ENCODE measurements around the gene HSP90AB1. TPM values are rescaled to one million over a fixed set of nuclear protein-coding genes. Genes with fewer than 3 reads are reported as not detected.

HSP90AB1 gene
- total RNA-seq, 2 donors from 2014 or later, result 716 to 772 TPM

GRCh38 chr6:44202332-44202971 lies 44.4 kb upstream of the HSP90AB1 start:
- Histone ChIP-seq H3K4me3 (no peak overlapping the region), H3K27ac (peak overlapping the region; percentile 13 to 61)
- no peak for DNase-seq (ENCODE audit: low spot score)

GRCh38 chr6:44202972-44203750 lies 43.7 kb upstream of the HSP90AB1 start:
- H3K4me3 ChIP-seq, result no peak overlapping the region
- H3K27ac ChIP-seq, result peak overlapping the region; percentile 13 to 61
- peaks cover 0 to 12% of the 10 kb centered on the region in 2 donors for H3K4me1 ChIP-seq
- no peaks in the 10 kb centered on the region for H3K9me3 ChIP-seq
- DNase-seq (ENCODE audit: low spot score), result no peak
- no peaks in the 10 kb centered on the region for H3K27me3 ChIP-seq
- H3K36me3 ChIP-seq, result no peaks in the 10 kb centered on the region
- no peak for TF ChIP-seq CTCF (IDR thresholded peaks at IDR 0.05)

More at GRCh38 chr6:44202332-44202971, 44.4 kb upstream of the HSP90AB1 start:
- H3K4me1 ChIP-seq, result peaks cover 0 to 12% of the 10 kb centered on the region in 2 donors
- H3K27me3 ChIP-seq, result no peaks in the 10 kb centered on the region
- TF ChIP-seq CTCF (IDR thresholded peaks at IDR 0.05), result no peak
- no peaks in the 10 kb centered on the region for H3K36me3 ChIP-seq
- H3K9me3 ChIP-seq, result no peaks in the 10 kb centered on the region

- H3K9me3 ChIP-seq, result no peaks in the 10 kb centered on the region
- H3K4me3 ChIP-seq, result no peak overlapping the region
- H3K27me3 ChIP-seq, result no peaks in the 10 kb centered on the region
- peaks cover 0 to 12% of the 10 kb centered on the region in 2 donors for H3K4me1 ChIP-seq
- peak overlapping the region in 1 of 2 donors; percentile 61 for H3K27ac ChIP-seq
- H3K36me3 ChIP-seq, result no peaks in the 10 kb centered on the region
- no peak for DNase-seq (ENCODE audit: low spot score)
- TF ChIP-seq CTCF (IDR thresholded peaks at IDR 0.05), result no peak
These were observed 42.9 kb upstream of the HSP90AB1 start for GRCh38 chr6:44203955-44204354.

GRCh38 chr6:44207966-44208365 lies 38.9 kb upstream of the HSP90AB1 start:
- Histone ChIP-seq H3K27ac (no peak overlapping the region), H3K27me3 (no peaks in the 10 kb centered on the region), H3K9me3 (no peaks in the 10 kb centered on the region), H3K4me1 (peaks cover 0 to 4% of the 10 kb centered on the region in 2 donors), H3K36me3 (no peaks in the 10 kb centered on the region), H3K4me3 (no peak overlapping the region)
- no peak for DNase-seq (ENCODE audit: low spot score)
- no peak for TF ChIP-seq CTCF (IDR thresholded peaks at IDR 0.05)

- Histone ChIP-seq H3K4me1 (no peaks in the 10 kb centered on the region), H3K27ac (no peak overlapping the region), H3K9me3 (no peaks in the 10 kb centered on the region), H3K36me3 (no peaks in the 10 kb centered on the region), H3K4me3 (no peak overlapping the region), H3K27me3 (no peaks in the 10 kb centered on the region)
- DNase-seq (ENCODE audit: low spot score), result no peak
- TF ChIP-seq CTCF (IDR thresholded peaks at IDR 0.05), result no peak
These were observed 35.6 kb upstream of the HSP90AB1 start for GRCh38 chr6:44211284-44211683.

Measured in right atrium auricular region (tissue), 2 donors.